GM23338 (cell line): ENCODE measurements around the gene PTRHD1.

Experiments used
- POLR2AphosphoS5 ChIP-seq: IDR thresholded peaks from 2 replicates; pipeline ENCODE4 v1.6.1; 2016; ENCODE audit warnings: antibody characterized with exemption, low read depth
- TF ChIP-seq, protein P1 (sequence below), 2 experiments: fragments of 200-600 bp in 1 of 2; sonication (generic) in 1 of 2; conservative IDR thresholded peaks; 2 replicates each; pipeline versions ENCODE4 v1.5.1 to v1.6.1; 2016 to 2017; ENCODE audit warnings: antibody characterized with exemption in 2 of 2, low read depth in 2 of 2, mild to moderate bottlenecking in 2 of 2, moderate library complexity in 1 of 2

DNA sequence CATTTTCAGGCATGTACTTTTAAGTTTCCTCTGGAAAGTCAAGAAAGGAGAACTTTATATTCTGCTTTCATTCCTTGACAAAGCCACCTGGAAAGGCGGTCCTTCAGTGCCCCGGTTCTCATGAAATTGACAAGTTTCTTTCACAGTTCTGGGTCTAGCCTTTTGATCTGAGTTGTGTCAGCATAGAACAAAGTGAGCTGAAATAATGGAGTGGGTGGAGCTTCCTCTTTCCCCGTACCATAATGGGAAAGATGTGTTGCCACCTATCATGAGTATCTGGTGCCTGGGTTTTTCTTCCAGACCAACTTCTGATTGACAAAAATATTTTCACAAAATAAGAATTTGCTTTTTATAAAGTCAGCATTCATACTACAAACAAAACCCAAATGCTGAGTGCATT is 49.3 kb downstream of the PTRHD1 start:
- TF ChIP-seq, protein P1, sequence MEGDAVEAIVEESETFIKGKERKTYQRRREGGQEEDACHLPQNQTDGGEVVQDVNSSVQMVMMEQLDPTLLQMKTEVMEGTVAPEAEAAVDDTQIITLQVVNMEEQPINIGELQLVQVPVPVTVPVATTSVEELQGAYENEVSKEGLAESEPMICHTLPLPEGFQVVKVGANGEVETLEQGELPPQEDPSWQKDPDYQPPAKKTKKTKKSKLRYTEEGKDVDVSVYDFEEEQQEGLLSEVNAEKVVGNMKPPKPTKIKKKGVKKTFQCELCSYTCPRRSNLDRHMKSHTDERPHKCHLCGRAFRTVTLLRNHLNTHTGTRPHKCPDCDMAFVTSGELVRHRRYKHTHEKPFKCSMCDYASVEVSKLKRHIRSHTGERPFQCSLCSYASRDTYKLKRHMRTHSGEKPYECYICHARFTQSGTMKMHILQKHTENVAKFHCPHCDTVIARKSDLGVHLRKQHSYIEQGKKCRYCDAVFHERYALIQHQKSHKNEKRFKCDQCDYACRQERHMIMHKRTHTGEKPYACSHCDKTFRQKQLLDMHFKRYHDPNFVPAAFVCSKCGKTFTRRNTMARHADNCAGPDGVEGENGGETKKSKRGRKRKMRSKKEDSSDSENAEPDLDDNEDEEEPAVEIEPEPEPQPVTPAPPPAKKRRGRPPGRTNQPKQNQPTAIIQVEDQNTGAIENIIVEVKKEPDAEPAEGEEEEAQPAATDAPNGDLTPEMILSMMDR (conservative IDR thresholded peaks at IDR 0.05; ENCODE audit: low read depth in 2 of 2), result no peak
- TF ChIP-seq POLR2AphosphoS5, result no peak
